GM19239 (cell line): ENCODE data around the gene TNFAIP8.

Experiments
- DNase-seq: peaks from one replicate; pipeline ENCODE4 v3.0.0; 2011; ENCODE audit warnings: low spot score; ENCODE audit not compliant: insufficient read length
- FAIRE-seq: peaks from 2 replicates; lab custom pipeline; 2011; peaks lifted over from hg19 to GRCh38; lab: Jason Lieb, UNC

TNFAIP8 gene

DNA sequence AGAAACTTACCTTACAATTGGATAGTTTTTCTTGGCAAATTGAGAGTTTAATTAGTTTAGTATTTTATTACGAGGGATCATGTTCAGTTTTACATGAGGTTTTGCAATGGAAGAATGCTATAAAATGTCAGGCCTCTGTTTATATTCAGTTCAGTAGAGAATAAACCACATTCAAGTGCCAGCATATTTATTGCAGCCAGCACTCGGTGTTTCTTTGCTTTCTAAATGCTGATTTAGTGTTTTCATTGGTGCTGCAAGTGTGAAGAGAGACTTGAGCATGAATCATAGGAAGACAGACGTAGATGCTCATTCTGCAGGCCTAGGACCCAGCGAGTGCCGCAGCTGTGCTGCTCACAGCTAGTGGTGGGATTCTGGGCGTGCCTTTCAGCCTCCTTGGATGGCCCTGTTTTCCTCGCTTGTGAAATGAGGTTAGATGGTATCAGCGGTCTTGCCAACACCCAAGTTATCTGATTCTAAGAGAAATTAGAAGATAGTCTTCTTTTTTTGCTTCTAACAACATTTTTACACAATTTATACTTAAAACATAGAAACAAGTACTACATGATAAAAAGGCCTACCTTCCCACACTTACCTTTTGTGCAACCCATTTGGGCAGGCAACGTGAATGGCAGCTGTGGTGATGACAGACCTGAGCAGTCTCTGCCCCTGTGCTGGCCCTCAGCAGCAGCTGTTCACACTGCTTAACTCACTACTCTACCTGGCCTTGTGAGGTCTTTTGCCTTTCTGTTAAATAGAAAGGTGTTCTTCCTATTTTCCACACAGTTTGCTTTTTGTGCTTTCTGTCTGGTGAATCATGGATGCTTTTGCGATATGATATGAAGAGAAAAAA lies 26.8 kb upstream of the TNFAIP8 start:
- FAIRE-seq (no peak), DNase-seq (no peak)

DNA sequence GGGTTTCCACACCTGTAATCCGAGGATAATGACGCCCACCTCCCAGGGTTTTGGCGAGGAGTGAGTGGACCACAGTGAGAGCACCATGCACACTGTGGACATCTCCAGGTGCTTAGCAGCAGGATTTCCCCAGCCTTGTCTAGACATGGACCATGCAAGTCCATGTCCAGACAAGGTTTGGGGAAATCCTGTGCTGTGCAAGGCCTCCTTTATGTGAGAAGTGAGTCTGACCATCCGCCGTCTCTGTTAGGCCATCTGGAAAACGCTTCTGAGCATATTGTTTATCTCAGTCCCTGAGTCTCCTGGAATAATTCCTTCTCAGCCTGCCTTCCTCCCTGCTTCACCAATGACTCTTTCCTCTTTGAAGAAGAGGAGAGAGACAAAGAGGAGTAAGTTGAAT lies 26.2 kb upstream of the TNFAIP8 start:
- no peak for DNase-seq

DNA sequence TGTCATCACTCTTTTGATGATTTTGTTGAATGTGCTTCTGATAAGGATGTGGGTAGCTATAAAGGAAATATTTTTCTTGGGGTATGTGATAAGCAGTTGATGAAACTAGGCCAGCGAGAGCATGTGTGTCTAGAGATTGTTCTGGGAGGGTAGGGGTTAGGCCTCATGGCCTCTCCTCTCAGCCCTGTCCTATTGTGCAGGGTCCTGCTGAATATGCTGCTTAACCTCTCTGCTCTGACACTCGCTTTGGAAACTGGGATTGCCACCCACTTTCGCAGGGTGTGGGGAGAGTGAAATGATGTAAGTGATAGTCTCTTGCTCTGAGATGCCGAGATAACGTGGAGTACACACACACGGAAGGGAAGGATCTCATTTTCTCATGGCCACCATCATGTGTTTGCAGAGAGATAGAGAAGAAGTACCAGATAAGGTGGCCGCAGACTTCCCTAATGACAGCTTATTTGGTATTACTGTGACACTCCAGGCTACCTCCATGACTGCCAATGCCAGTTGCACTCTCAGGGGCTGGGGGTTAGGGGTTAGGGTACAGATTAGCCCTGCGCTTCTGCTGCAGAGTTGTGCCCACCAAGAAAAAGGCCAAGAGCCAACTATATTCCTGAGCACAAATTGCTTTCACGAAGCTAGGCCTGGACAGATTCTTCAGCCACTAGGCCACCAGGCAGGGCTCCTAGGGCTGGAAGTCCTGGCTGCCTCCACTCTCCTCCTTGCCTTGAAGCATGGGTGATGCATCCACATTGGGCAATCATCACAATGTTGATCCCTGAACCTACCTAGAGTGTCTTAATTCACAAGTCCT lies 25.2 kb upstream of the TNFAIP8 start:
- DNase-seq: no peak

More for the DNA sequence above, 26.2 kb upstream of the TNFAIP8 start:
- no peak for FAIRE-seq

DNA sequence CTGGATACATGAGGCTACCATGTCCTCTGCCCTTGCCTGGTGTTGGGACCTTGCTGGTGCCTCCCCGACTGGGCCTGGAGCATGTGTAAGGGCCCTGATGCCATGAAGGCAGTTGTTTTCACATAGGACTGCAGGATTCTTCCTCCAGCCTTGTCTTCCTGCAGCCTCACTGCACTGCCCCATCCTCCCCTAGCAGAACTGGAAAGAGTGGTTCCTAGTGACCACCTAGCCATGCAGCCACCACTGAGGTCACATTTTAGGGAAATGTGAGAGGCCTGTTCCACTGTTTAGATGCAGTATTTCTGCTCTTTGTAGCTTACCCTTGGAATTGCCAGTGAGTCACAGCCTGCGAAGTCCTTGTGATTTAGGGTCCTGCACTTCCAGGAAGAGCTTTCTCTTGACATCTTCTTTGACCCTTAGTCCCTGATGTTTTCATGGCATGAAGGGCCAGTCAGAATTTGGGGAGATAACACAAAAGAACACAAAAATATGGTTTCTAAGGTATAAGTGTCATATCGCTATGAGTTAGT lies 24.2 kb upstream of the TNFAIP8 start:
- FAIRE-seq: no peak
- no peak for DNase-seq

More for the DNA sequence above, 25.2 kb upstream of the TNFAIP8 start:
- FAIRE-seq: no peak

DNA sequence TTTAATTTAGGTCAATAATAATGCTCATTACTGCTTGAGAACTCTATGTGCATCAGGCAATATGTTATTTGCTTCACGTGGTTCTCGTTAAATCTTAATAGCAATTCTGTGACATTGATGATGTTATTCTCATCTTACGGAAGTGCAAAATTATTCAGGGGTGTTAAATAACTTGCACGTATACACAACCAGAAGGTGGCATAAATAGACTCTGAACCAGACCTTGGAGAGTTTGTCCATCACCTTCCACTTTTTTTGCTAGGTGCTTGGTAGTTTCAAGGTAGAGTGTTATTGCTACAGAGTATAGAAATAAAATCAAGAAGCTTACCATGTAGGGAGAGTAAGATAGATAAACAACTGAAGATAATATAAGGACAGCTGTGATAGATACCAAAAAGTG lies 23.6 kb upstream of the TNFAIP8 start:
- FAIRE-seq: no peak
- DNase-seq: no peak

DNA sequence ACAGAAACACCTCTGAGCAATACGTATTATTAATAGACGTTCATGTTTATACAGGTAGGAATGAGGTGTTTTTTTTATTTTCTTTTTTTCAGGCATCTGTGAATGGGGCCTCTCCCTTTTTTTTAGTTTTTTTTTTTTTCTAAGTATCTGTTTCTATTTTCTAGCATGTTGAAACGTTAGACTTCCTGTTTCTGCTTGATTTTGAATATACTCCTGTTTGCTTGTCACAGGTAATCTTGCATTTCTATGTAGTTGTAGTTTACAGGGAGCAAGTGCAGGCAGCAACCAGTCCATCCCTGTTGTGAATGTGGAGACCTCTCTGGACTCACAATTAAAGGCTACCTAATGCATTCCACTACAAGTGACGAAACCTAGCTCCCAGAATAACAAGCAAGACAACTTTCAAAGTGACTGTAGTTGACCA lies 22.8 kb upstream of the TNFAIP8 start:
- DNase-seq (no peak), FAIRE-seq (no peak)

DNA sequence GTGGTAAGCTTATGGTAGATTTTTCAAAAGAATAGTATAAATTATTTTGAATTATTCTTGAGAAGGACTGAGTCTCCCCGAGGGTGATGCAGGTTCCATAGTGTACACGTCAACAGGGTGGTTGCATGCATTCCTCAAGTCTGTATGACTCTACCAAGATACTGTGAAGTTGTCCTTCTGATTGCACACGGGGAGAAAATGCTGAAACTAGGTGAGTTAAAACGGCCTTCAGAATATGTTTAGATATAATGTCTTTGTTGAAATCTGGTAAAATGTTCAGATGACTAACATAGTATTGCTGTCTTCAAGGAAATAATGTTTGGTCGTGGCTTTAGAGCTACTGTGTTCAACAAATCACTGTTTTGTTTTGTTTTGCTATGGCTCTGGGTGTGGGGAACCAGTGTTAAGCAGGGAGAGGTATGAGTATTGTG lies 22.4 kb upstream of the TNFAIP8 start:
- FAIRE-seq (peak; percentile 76), DNase-seq (no peak)

DNA sequence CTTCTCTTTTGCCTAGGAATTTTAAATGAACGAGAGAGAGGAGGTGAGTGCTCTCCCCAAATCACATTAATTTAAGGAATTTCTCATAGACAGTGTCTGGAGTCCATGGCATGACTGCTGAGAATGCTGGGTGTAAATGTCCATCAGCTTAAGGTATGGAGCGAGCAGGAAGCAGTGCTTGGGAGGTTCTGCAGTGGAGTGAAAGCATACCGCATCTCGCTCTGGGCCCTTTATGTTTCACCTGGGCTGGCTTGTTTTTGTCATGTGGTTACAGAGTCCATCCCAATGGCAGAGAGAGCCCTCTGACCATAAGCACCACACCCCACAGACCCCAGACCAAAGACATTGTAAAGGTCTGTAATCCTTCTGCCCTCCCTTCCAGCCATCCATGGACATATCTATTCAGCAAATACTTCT lies 20.6 kb upstream of the TNFAIP8 start:
- FAIRE-seq (no peak), DNase-seq (no peak)

DNA sequence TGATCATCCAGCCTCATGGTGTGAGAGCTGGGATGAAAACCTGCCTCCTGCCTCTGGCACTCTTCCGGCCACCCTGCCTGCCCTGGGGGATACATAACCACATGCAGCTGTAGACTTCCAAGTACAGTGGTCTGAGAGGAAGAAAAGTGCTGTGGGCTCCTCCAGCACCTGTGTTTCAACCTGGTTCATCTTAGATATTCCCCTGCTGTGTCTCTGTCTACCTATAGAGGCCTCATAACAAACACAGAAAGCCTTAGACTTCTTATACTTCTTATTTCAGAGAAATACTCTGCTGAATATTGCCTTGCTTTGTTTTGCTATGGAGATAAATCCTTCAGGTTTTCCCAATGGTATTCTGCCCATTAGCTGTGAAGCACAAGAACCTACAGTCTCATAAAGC lies 19.6 kb upstream of the TNFAIP8 start:
- DNase-seq (no peak), FAIRE-seq (peak; percentile 84)

DNA sequence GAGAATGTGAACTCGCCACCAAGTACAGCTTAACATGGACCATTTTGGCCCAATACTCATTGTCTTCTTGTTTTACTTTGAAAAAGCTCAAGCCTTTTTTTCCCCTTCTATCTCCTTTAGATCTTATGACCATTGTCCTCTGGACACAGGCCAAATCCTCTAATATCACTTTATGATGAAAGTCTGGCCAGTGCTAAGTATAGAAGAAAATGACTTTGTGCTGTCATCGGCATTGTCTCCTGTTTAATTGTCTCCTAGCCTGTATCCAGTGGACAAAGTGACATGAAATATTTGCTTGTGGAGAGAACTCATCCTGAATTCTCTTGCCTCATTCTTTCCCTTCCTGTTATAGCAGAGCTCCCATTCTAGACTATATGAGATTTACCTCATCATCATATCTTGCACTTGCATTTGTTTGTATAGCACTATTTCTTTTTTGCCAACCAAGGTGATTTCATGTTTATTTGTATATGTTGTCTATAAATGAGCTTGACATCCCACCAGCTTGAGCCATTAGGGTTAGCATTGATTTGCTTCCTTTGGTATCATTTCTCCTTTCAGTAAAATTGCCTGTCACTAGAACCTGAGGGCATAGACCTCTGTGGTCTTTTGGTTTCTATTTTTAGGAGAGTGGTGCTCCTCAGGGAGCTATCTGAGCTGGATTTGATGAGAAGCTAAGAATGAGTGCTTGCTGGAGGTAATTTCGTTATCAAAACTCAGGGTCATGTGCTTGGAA lies 18.8 kb upstream of the TNFAIP8 start:
- FAIRE-seq (peak; percentile 68), DNase-seq (no peak)

DNA sequence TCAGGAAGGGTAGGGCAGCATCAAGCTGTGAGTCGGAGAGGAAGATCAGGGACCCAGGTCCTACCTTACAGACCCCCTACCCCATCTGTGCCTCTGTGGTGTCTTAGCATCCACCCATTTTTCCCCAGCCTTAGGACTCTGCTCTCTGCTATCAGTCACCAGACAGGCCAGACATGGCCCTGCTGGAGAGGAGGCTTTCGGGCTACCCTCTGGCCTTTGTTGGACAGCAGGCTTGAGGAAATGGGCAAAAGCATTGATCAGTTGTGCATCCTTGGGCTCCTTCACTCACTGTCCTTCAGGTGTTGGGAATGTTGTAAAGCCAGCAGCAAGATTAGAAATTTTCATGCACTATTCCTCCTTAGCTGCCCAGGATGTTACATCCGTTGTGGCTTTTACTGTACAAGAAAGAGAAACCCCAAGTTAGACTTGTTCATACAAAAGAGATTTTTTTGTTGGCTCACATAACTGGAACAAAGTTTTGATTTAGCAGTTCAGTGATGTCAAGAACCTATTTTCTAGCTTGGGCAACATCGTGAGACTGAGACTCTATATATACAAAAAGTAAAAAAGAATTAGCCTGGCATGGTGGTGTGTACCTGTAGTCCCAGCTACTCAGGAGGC lies 17.4 kb upstream of the TNFAIP8 start:
- no peak for DNase-seq
- FAIRE-seq: peak; percentile 87

DNA sequence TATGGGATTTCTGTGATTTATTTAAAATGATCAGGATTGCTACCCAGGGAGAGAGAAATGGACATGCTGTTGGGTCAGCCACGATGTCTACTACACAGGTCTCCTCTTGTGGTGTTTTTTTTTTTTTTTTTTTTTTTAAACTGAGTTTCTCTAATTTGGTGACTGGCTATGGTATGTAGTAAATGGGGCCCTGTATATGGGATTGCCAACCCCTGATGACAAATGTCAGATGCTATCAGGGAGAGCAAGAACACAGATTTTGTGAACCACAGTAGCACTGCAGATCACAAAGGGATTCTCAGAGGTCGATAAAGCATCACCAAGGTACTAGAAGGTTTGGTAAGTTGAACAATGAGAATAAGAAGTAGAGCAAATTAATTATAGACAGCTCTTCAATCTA lies 16.5 kb upstream of the TNFAIP8 start:
- DNase-seq (no peak), FAIRE-seq (peak; percentile 76)

DNA sequence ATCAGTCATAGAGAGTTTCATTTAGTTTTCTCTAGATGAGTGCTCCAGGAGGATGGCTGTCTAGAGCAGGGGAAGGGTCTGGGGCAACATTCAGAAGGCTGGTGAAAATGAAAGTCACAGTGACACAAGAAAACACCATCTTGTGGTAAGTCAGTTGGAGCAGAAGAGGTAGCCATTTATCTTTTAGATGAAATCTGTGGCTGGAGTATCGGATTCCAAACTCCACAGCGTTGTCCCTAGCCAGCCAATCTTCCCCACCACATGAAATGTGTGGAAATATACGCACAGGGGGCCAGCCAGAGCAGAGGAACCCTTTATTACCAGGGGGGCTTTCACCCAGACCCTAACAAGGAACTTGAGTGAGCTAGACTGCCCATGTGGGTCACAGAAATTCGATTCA lies 15.9 kb upstream of the TNFAIP8 start:
- peak; percentile 95 for FAIRE-seq
- DNase-seq: no peak

DNA sequence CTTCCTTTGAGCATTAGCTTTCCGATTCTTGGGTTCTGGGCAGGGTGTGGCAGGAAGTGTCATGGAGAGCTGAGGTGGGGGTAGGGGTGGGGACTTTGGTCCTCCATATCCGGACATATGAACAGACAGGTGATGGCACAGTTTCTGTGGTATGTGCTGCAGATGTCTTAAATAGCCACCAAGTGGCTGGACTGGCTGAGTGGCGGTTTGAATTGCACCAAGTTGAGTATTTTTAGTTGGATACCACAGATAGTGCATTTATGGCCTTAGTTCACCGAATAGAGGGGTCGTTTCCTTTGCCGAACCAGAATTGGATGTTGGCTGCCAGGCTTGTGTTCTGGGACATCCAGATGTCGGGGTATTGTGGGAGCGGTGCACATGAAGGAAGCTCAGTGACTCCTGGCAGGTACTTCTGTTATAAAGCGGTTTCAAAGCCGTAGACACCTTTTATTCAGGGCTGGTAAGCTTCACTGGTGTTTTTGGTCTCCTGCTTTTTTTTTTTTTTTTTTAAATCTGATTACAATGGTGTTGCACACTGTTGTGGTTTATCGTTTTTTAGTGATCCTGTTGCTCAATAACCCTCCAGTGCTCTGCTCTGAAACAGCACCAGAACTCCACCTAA lies 15.1 kb upstream of the TNFAIP8 start:
- FAIRE-seq (peak; percentile 100), DNase-seq (no peak)

DNA sequence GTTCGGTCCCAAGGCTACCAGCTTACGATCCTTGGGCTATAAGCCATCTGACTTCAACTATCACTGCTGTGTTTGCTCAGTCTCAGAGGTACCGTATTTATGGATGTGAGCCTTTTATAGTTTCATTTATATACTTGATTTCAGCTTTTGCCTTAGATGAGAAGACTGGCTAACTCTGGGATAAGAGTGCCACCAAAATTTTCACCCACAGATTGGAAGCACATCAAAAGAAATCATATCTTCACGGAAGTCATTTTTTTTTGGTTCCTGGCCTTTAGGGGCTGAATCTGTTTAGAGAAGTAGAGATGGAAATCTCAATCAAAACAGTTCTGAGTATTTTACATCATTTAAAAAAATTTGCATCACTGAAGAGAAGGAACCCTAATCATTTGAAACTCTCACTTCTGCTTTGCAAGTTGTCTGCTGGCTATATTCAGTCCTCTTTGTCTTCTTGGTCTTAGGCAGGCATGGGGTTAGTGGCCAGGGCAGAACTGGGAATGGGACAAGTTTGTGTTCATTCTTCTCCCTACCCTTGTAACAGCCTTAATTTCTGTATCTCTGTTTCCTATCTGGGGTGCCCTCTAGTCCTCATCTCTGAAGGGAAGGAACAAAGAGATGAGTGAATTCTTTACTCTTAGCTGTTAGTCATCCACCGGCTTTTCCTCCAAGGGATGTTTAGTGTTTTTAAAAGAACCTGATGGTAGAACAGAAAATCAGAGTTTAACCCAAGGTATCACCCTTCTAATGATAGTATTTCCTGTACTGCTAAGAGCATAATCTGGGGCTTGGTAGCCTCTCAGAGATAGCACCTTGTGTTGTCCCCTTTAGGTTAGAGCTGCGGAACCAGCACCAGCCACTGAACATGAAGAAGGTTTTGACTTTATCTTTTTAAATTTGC lies 14.1 kb upstream of the TNFAIP8 start:
- no peak for FAIRE-seq
- DNase-seq: no peak

DNA sequence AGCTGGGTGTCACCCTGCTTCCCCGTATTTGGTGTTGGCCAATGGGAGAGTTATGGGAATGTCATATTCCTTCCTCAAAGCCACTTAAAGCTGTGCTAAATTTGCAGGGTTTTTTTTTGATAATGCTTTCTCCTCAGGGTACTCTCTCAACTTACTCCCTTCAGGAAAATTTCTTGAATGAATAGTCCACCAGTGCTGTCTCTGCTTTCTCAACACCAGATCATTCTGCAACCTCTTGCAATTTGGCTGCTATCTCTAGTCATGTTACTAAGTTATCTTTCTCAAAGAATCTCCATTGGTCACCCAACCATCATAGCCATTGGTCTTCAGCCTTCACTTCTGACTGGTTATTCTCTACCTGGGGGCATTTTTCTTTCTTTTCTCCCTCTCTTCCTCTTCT lies 13.4 kb upstream of the TNFAIP8 start:
- FAIRE-seq (no peak), DNase-seq (no peak)

DNA sequence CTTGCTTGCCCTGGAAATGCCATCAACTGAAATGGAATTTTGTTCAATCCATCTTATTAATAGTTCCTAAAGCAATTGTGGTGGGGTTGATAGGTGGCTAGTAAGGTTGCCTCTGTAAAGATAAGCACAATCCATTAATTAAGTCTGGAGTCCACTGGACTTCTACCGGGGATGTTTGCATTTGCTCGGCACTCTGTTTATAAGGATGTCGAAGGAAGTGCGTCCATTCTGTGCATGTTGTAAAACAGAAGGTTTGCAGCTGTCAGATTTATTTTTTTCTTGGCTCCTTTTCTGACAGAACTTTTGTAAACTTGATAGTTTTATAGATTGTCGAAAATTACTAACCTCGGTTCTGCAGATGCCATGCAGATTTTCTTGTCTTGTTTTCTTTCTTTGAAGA lies 12.8 kb upstream of the TNFAIP8 start:
- DNase-seq: no peak
- peak; percentile 44 for FAIRE-seq

DNA sequence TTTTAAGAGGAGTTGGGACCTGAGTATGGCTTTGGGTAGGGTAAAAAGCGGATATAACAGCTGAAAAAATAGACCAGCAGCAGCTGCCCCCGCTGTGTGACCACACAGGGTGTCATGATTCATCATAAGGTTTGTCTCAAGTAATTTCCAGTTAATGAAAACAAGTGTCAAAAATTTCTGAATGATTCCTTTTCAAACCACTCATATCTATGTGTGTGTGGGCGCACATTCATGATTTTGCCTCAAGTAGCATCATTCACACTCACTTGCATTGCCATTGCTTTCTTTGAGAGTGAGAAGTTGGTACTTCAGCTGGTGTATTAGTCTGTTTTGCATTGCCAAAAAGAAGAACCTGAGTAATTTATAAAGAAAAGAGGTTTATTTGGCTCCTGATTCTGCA lies 12.1 kb upstream of the TNFAIP8 start:
- no peak for DNase-seq
- peak; percentile 84 for FAIRE-seq

DNA sequence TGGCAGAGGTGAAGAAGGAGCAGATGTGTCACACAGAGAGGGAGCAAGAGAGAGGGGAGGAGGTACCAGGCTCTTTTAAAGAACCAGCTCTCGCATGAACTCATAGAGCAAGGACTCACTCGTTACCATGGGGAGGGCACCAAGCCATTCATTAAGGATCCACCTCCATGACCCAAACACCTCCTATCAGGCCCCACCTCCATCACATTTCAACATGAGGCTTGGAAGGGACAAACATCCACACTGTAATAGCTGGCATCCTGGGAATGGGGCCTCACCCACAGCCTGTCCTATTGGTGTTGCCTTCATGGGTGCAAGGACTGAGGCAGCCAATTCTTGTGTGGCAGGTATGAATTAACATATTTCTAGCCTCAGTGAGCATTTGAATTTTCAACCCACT lies 11.6 kb upstream of the TNFAIP8 start:
- DNase-seq (no peak), FAIRE-seq (peak; percentile 18)
